ENCODE measurements around the gene SCN5A.

Gene SCN5A

DNA sequence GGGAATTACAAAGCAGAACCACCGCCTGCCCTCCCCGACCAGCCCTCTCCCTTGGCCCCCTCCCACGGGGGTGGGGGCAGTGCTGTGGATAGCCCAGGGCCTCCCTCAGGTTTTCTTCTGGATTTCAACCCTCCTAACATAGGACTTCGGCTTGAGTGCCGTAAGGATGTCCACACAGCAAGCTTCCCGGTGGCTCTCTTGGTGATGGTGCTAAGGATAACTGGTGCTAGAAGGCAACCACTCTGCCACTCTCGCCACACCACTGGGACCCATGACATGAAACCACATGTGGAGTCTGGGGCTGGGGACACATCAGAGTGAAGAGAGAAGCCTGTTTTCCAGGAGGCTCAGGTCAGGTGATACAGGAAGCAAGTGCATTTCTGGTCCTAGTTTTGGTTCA, 35.4 kb downstream of the SCN5A start:
- no peak for DNase-seq (ENCODE audit: low read depth in 1 of 2, low spot score in 1 of 2)
- in situ Hi-C loops (cut with HindIII; ENCODE audit: low pct_unique_long_range_greater_than_20kb, low sequenced_read_pairs): no loop called here
- no peak for TF ChIP-seq JUND (IDR thresholded peaks at IDR 0.05; ENCODE audit: low read depth)

DNA sequence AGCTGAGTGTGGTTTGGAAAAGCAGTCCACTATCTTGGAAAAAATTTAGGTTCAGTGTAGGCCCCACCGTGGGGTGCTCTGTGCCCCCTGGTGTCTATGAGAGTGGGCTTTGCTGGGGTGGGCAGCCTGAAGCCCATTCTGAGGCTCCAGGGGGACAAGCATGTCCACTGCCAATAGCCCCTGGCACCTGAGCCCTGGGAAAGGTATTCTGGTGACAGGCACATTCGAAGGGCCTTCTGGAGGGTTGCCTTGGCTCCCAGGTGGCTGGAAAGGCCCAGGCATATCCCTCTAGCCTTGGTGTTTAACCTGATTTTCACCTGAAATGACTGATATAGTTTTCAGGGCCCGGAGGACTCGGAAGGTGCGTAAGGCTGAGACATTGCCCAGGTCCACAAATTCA, 36.1 kb downstream of the SCN5A start:
- in situ Hi-C loops (cut with HindIII; ENCODE audit: low pct_unique_long_range_greater_than_20kb, low sequenced_read_pairs): no loop called here
- no peak for DNase-seq (ENCODE audit: low read depth in 1 of 2, low spot score in 1 of 2)
- no peak for TF ChIP-seq JUND (IDR thresholded peaks at IDR 0.05; ENCODE audit: low read depth)

DNA sequence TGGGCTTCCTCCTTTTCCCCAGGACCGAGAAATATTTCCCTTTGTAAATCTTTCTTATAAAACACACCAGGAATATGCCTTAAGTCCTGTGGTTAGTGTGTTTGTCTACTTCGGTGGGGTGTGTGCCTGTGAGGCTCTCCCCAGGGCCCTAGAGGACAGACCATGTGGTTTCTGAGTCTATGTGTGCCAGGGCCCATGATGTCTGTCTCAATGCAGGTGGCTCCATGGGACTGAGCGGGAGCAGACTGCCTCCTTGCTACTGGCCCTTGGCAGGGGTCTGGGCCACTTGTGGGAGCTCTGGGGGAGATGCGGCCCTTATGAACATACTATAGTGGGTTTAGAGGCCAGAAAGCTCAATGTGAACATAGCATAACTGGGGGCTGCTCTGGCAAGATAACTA, 37.6 kb downstream of the SCN5A start:
- no peak for DNase-seq (ENCODE audit: low read depth in 1 of 2, low spot score in 1 of 2)
- no peak for TF ChIP-seq JUND (IDR thresholded peaks at IDR 0.05; ENCODE audit: low read depth)
- in situ Hi-C loops (cut with HindIII; ENCODE audit: low pct_unique_long_range_greater_than_20kb, low sequenced_read_pairs): no loop called here

DNA sequence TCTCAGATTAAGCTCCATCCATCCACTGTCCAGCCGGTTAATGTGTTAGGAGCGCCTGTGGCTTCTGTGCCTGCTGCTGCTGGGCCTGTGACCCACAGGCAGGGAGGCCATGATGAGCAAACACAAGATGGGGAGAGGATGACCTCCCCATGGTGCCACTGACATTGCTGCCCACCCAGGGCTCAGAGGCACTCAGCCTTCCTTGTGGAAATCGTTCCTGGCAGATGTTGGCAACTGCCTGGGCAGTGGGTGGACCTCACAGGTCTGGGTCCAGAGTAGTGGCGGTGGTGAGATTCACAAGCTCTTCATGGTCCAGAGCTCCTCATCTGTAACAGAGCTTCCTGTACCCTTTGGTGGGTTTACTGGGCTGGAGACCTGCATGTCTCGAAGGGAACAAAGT, 38.6 kb downstream of the SCN5A start:
- in situ Hi-C loops (cut with HindIII; ENCODE audit: low pct_unique_long_range_greater_than_20kb, low sequenced_read_pairs): no loop called here
- DNase-seq (ENCODE audit: low read depth in 1 of 2, low spot score in 1 of 2): no peak
- TF ChIP-seq JUND (IDR thresholded peaks at IDR 0.05; ENCODE audit: low read depth): no peak

DNA sequence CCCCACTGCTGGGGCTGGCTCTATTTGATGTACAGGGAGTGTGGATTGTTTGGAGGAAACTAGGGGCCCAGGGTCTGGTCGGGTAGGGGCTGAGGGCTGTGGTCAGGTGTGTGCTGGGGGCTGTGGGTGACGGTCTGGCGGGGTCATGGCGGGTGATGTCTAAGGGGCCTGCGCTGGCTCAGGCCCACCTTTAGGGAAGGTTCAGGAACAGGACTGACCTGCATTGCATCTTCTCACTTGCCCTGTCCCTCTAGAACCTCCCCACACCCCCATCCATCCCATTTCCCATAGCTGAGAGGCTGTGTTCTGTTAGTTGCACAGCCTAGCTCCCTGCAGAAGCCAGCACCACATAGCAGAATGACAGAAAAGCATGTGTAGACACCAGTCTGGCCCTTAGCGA, 39.1 kb downstream of the SCN5A start:
- no peak for TF ChIP-seq JUND (IDR thresholded peaks at IDR 0.05; ENCODE audit: low read depth)
- DNase-seq (ENCODE audit: low read depth in 1 of 2, low spot score in 1 of 2): no peak
- in situ Hi-C loops (cut with HindIII; ENCODE audit: low pct_unique_long_range_greater_than_20kb, low sequenced_read_pairs): no loop called here

DNA sequence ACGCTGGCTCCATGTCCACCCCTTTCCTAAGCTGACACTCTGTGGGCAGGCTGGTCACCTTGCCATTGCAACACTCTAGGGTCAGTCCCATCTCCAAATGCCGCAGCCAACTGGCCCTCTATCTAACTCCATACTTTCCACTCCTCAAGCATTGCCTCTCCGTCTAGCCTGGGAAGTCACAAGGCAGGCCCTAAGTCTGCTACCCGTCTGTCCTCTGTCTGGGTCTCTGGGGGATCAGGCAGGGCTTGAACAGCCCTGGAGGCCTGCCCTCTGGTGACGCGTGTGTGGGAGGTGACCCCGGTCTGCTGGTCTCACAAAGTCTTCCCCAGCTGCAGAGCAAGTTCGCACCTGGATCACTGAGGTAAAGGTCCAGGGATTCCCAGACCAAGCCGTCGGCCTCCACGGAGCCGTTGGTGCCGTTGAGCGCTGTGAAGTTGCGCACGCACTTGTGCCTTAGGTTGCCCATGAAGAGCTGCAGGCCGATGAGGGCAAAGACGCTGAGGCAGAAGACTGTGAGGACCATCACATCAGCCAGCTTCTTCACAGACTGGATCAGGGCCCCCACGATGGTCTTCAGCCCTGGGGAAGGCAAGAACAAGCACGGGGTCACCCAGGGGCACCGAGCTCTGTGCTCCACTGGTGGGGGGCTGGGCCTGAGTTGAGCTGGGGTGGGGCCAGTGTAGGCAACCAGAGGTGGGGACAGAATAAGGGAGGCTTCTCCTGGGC, 39.9 kb downstream of the SCN5A start:
- TF ChIP-seq JUND (IDR thresholded peaks at IDR 0.05; ENCODE audit: low read depth): no peak
- in situ Hi-C loops (cut with HindIII; ENCODE audit: low pct_unique_long_range_greater_than_20kb, low sequenced_read_pairs): no loop called here
- DNase-seq (ENCODE audit: low read depth in 1 of 2, low spot score in 1 of 2): no peak

DNA sequence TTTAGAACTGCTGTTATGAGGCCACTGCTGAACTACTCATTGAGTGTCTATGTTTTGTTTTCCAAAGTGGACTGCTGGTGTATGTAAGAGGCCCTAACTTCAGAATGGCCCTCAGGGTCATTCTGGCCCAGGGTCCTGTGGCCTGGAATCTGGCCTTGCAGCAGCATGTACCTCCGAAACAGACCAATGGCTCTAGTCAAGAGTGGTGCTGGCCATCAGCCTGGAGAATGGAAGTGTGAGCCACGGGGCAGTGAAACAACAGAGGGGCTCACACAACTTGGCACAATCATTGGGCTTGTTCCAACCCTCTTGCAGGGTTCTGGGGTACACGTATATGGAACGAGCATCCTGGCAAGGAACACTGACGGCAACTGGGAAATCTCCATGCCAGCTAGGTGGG, 40.5 kb downstream of the SCN5A start:
- no peak for DNase-seq (ENCODE audit: low read depth in 1 of 2, low spot score in 1 of 2)
- no peak for TF ChIP-seq JUND (IDR thresholded peaks at IDR 0.05; ENCODE audit: low read depth)
- in situ Hi-C loops (cut with HindIII; ENCODE audit: low pct_unique_long_range_greater_than_20kb, low sequenced_read_pairs): no loop called here

DNA sequence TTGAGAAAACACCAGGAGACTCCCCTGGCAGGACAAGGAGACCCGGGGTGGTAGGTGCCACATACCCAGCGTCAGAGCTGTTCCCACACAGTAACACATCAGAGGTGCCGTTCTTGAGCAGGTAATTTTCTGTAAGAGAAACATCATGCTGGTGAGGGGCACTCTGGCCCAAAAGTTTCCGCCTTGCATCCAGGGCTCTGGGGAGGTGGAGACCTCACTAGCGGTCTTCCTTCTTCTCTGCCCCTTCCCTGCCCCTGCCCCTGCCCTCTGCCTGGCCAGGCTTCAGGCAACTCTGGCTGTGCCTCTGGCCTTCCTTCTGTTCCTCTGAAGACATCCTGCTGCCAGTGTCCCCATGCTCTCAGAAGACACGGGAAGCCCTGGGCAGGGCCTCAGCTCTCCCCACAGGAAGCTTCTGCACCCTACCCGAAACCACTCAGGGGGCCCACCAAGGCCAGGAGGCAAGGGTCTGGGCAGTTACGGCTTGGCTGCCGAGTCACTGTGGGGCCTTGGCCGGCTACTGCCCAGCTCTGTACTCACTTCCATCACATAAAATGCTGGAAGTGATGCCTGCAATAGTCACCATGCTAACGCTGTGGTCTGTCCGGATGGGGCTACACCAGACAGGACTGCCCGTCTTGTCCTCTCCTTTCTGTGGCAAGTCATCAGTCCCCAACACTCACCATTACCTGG, 41.3 kb downstream of the SCN5A start:
- DNase-seq (ENCODE audit: low read depth in 1 of 2, low spot score in 1 of 2): no peak
- in situ Hi-C loops (cut with HindIII; ENCODE audit: low pct_unique_long_range_greater_than_20kb, low sequenced_read_pairs): no loop called here
- TF ChIP-seq JUND (IDR thresholded peaks at IDR 0.05; ENCODE audit: low read depth): no peak

- in situ Hi-C loops (cut with HindIII; ENCODE audit: low pct_unique_long_range_greater_than_20kb, low sequenced_read_pairs): no loop called here
- no peak for TF ChIP-seq JUND (IDR thresholded peaks at IDR 0.05; ENCODE audit: low read depth)
- no peak for DNase-seq (ENCODE audit: low read depth in 1 of 2, low spot score in 1 of 2)
Measured at GRCh38 chr3:38606561-38606960, 42.9 kb downstream of the SCN5A start.

DNA sequence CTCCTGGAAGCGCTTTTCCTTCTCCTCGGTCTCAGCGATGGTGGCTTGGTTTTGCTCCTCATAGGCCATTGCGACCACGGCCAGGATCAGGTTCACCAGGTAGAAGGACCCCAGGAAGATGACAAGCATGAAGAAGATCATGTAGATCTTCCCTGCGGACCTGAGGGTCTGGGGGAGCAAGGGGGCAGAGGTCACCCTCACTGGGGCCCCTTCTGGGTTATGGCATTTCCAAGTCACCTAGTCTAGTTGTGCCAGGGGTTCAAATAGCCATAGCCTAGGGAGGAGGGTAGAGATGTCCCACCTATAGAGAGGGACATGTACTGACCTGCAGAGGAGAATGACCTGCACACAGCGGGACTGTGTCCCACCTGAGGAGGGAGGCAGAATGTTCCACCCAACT, 43.5 kb downstream of the SCN5A start:
- in situ Hi-C loops (cut with HindIII; ENCODE audit: low pct_unique_long_range_greater_than_20kb, low sequenced_read_pairs): no loop called here
- DNase-seq (ENCODE audit: low read depth in 1 of 2, low spot score in 1 of 2): no peak
- no peak for TF ChIP-seq JUND (IDR thresholded peaks at IDR 0.05; ENCODE audit: low read depth)

DNA sequence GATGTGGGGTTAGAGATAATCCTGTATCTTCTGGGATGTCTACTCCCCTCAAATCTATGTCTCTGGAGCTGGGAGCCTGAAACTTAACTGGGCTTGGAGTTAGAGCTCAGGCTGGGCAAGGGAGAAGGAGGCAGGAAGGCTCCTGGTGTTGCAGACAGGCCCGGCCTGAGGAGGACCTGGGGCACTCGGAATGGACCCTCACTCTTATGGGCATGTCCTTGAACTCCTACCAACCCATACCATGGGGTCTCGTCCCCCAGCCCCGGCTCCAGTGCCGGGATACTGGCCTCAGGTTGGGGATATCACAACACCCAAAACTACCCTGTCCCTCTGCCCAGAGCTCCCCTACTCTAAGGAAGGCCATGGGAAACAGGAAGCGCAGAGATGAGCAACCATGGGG, 45.2 kb downstream of the SCN5A start:
- no peak for DNase-seq (ENCODE audit: low read depth in 1 of 2, low spot score in 1 of 2)
- in situ Hi-C loops (cut with HindIII; ENCODE audit: low pct_unique_long_range_greater_than_20kb, low sequenced_read_pairs): no loop called here
- TF ChIP-seq JUND (IDR thresholded peaks at IDR 0.05; ENCODE audit: low read depth): no peak

DNA sequence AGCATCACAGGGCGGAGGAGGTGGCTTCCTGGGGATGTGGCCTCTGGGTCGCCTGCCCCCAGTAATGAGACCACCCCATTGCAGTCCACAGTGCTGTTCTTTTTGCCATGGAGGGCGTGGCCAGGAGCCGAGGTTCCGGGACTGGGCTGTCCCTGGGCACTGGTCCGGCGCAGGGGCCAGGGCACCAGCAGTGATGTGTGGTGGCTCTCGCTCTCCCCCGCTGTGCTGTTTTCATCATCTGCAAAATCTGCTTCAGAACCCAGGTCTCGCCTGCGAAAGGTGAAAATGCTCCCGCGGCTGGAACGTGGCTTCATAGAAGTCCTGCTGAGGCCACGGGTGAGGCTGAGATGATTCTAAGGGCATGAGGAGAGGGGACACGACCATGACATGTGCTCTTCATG, 45.8 kb downstream of the SCN5A start:
- no peak for DNase-seq (ENCODE audit: low read depth in 1 of 2, low spot score in 1 of 2)
- TF ChIP-seq JUND (IDR thresholded peaks at IDR 0.05; ENCODE audit: low read depth): no peak
- in situ Hi-C loops (cut with HindIII; ENCODE audit: low pct_unique_long_range_greater_than_20kb, low sequenced_read_pairs): no loop called here

- DNase-seq (ENCODE audit: low read depth in 1 of 2, low spot score in 1 of 2): no peak
- in situ Hi-C loops (cut with HindIII; ENCODE audit: low pct_unique_long_range_greater_than_20kb, low sequenced_read_pairs): no loop called here
- no peak for TF ChIP-seq JUND (IDR thresholded peaks at IDR 0.05; ENCODE audit: low read depth)
Measured at GRCh38 chr3:38602576-38603250, 46.8 kb downstream of the SCN5A start.

Measured in T47D (cell line).